Myocyte (in vitro differentiated cells): ENCODE results near the gene PLEKHG2. TPM values are rescaled to one million over a fixed set of nuclear protein-coding genes. Genes with fewer than 3 reads are reported as not detected.
A peak's percentile ranks its signal among the peaks of the same experiment; 100 is the strongest.

Experiments
- DNase-seq: peaks from one replicate; pipeline ENCODE4 v3.0.0-alpha.2; 2012; ENCODE audit warnings: low read depth
- total RNA-seq: library from RNA; depleted of rRNA; stranded (reverse); fragments of >200 nt; gene quantifications from 2 replicates; pipeline ENCODE4 v1.2.3, GENCODE V29; 2014

PLEKHG2 gene
- total RNA-seq, 1 donor from 2014 or later, result 14.3 TPM

GRCh38 chr19:39403331-39404312, 8.8 kb upstream of the PLEKHG2 start:
- peak; percentile 97 for DNase-seq

DNA sequence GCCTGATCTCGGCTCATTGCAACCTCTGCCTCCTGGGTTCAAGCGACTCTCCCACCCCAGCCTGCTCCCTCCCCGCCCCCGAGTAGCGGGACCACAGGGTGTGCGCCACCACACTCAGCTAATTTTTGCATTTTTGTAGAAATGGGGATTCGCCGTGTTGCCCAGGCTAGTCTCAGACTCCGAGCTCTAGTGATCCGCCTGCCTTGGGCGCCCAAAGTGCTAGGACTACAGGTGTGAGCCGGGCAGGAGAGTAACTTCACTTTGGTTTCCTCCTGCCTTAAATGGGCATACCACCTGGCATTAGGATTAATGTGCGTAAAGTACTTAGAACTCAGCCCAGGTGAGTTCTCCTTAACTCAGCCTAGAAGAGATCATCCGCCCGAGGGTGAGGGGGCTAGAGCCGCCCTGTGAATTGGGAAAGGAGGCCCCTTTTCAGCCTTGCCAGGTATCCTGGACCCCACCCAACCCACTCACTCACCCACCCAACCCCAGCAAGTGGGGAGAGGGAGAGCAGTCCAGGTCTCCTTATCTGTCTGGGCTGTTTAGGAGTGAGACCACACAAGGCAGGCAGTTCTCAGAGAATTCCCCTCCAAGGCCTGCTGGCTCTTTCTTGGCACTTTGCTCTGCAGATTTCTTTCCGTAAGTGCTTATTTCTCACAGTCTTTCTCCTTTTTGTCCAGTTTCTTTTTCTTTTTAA, 7.1 kb upstream of the PLEKHG2 start:
- DNase-seq, result no peak

- no peak for DNase-seq
These were observed 6.4 kb upstream of the PLEKHG2 start for GRCh38 chr19:39405958-39406655.

DNA sequence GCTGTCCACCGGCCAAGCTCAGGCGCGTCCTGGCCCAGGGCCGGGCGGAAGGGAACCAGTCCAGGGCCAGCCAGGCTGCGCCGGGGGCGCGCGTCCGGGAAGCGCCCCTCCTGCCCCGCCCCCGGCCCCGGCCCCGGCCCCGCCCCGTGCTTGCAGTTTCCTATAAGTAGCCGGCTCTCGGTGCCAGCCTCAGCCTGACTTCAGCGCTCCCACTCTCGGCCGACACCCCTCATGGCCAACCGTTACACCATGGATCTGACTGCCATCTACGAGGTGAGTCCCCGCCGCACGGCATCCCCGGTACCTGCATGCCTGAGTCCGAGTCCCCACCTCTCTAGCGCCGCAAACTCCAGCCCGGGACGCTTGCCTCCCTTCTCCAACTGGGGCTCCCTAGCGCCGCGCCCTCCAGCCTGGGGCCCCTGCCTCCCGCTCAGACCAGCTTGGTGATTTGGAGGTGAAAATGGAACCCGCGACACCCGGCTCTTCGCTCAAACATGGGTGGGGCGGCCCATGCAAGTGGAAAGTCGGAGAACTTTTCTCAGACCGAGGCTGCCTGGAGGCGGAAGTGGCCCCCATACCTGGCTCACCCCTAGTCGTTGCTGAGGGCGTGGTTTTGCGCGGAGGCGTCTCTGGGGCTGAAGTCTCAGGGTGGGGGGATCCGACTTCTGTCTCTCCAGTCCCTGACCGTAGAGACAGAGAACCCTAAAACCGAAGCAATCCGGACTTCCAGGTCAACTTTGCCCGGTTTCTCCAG, 5.6 kb upstream of the PLEKHG2 start, which contains the start of gene ZFP36:
ZFP36 (plus strand) TSS at position 192 of the 754 bp plus-strand sequence; CDS start at position 250, 58 bp downstream.
- peak; percentile 84 for DNase-seq

DNA sequence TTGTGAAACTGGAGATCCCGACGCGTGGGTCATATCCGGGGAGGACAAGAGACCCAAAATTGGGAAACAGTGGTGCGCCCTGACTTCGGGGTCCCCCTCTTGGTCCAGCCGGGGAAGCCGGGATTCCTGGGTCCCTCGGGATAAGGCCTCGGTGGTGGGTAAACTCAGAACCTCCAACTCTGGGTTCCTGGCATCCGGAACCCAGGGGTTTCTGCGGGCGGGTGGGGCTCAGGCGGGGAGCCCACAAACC, 5.1 kb upstream of the PLEKHG2 start:
- no peak for DNase-seq

DNA sequence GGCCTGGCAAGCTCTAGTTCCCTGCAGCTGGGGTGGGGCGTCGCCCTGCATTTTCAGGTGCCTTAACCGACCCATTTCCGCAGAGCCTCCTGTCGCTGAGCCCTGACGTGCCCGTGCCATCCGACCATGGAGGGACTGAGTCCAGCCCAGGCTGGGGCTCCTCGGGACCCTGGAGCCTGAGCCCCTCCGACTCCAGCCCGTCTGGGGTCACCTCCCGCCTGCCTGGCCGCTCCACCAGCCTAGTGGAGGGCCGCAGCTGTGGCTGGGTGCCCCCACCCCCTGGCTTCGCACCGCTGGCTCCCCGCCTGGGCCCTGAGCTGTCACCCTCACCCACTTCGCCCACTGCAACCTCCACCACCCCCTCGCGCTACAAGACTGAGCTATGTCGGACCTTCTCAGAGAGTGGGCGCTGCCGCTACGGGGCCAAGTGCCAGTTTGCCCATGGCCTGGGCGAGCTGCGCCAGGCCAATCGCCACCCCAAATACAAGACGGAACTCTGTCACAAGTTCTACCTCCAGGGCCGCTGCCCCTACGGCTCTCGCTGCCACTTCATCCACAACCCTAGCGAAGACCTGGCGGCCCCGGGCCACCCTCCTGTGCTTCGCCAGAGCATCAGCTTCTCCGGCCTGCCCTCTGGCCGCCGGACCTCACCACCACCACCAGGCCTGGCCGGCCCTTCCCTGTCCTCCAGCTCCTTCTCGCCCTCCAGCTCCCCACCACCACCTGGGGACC, 4.6 kb upstream of the PLEKHG2 start:
- DNase-seq, result peak; percentile 52

DNA sequence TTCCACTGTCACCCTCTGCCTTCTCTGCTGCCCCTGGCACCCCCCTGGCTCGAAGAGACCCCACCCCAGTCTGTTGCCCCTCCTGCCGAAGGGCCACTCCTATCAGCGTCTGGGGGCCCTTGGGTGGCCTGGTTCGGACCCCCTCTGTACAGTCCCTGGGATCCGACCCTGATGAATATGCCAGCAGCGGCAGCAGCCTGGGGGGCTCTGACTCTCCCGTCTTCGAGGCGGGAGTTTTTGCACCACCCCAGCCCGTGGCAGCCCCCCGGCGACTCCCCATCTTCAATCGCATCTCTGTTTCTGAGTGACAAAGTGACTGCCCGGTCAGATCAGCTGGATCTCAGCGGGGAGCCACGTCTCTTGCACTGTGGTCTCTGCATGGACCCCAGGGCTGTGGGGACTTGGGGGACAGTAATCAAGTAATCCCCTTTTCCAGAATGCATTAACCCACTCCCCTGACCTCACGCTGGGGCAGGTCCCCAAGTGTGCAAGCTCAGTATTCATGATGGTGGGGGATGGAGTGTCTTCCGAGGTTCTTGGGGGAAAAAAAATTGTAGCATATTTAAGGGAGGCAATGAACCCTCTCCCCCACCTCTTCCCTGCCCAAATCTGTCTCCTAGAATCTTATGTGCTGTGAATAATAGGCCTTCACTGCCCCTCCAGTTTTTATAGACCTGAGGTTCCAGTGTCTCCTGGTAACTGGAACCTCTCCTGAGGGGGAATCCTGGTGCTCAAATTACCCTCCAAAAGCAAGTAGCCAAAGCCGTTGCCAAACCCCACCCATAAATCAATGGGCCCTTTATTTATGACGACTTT, 3.9 kb upstream of the PLEKHG2 start:
- peak; percentile 54 for DNase-seq

DNA sequence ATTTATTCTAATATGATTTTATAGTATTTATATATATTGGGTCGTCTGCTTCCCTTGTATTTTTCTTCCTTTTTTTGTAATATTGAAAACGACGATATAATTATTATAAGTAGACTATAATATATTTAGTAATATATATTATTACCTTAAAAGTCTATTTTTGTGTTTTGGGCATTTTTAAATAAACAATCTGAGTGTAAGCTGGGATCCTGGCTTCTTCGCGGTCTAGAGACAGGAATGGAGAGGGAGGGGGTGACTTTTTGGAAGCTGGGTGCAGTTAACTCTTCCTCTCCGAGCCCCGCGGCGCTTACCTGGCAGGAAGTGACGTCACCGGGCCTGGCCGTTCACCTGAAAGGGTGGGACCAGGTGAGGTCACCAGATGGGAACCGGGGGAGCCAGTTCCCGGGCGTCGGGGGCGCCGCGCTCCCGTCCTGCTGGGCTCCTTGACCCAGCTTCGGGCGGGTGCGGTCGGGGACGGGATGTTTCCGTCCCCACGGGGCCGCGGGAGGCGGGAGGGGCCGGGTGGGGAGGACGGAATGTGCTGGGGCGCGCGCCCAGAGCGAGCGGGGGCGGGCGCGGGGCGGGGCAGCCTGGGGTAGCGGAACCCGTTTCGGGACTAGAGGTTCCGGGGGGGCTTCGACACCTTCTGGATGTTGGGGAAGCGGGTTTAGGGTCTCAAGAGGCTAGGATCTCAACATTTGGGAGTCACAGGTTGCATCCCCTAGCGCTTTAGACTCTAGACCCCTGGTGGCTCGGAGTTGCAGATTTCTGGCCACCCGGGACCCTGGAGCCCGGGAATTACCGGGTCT, 3.1 kb upstream of the PLEKHG2 start:
- peak; percentile 76 for DNase-seq

- peak; percentile 72 for DNase-seq
These were observed 2.2 kb upstream of the PLEKHG2 start for GRCh38 chr19:39410017-39410830.

DNA sequence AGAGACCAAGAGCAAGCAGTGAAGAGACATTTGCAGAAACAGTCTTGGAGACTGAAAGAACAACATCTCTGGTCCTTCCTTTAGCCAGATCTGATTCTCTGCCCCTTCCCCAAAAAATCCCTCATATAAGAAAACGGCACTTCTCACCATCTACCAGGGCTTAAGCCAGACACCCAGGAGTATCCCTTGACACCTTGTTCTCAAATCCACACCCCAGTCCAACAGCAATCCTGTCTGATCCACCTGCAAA, 1.7 kb upstream of the PLEKHG2 start:
- no peak for DNase-seq

DNA sequence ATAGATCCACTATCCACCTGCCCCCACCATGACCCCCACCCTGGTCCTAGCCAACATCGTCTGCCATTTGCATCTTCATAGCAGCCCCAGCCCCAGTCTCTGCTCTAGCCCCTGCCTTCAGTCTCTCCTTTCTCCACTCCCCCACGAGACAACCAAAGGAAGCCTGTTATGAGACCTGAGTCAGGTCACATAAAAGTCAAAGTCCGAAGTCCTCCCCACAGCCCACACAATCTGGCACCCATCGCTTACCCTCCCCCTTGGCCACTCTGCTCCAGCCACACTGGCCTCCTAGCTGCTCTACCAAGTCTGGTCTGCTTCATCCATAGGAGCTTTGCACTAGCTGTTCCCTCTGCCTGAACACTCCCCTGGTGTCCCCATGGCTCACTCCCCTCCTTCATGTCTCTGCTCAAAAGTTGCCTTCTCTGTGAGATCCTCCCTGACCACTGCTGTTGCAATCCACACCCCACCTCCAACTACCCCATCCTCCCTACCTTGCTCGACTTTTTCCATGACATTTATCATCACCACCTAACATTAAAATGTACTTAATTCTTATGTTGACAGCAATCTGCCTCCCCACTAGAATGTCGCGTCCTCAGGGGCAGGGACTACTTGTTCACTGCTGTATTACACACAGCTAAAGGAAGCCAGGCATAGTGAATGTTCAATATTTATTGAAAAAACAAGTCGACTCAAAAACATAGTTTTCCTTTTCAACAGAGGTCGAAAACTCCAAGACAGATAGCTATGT, 1.2 kb upstream of the PLEKHG2 start:
- peak; percentile 28 for DNase-seq

DNA sequence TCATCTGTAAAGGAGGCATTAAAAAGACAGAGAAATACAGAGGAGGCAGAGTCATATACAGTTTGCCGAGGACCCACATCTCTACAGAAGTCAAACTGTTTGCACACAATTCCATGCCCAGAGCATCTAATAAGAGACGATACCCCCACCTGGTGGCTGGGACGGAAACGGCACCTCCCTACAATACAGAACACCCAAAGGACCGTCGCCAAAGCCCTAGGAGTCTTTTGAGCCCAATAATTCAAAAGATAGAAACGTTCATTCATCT, 703 bp upstream of the PLEKHG2 start:
- peak; percentile 94 for DNase-seq

DNA sequence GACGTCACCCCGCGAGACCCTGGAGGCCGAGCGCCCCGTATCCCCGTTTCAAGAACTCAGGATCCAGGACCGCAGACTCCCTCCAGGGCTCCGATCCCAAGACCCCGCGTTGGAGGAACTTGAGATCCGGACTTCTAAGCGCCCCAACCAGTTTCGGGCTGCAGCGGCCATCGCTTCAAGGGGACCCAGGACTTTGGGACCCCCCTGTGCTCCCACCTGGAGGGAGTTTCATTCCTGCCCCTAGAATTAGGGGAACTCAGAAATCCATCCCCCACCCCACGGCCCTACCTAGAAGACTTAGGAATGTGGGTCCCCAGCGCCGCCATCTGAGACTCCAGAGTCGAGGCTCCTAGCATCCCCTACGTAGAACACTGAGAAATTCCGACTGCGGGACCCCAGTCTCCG, 400 bp downstream of the PLEKHG2 start:
- no peak for DNase-seq

DNA sequence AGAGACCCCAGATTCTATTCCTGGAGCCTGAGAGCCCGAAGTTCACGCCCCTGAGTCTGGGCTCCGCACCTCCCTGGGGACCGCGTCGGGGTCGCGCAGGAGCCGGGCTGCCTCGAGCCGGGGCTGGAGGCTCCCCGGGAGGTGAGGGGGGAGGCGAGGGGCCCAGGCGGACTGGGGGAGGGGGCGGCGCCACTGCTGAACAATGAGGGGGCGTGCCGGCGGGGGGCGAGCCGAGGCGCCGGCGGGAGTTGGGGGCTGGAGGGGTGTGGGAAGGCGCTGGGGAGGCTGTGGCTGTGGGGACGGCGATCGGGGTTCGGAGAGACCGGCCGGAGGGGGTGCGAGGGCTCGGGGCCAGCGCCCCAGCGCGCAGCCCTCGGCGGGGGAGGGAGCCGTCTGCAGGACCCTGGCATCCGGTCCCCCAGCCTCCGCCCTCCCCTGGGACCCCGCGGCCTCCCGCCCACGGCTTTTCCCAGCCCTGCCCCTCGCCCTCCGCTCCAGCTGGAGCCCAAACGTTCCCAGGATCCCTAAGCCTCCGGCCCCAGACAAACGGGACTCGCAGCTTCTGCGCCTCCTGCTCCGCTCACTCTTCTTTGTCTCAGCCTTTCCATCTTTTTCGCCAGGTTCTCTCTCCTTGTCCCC, 922 bp downstream of the PLEKHG2 start:
- DNase-seq, result peak; percentile 73

GRCh38 chr19:39413911-39414608, 1.6 kb downstream of the PLEKHG2 start:
- peak; percentile 47 for DNase-seq
